Dermis blood vessel endothelial cell (primary cell): ENCODE data around the gene DENND5A. TPM values are rescaled to one million over a fixed set of nuclear protein-coding genes. Genes with fewer than 3 reads are reported as not detected.
"Not testable (repeated sequence)": the region's sequence is repeated elsewhere in the genome, so short reads cannot be mapped to it uniquely, and the experiment has no call there.

Experiments used
- DNase-seq: peaks from one replicate; pipeline ENCODE4 v3.0.0; 2010
- total RNA-seq: library from RNA; depleted of rRNA; stranded (reverse); fragments of >200 nt; gene quantifications from 2 replicates; pipeline ENCODE4 v1.2.3, GENCODE V29; 2014

DENND5A gene
- total RNA-seq, 1 donor from 2014 or later = 146 TPM

DNA sequence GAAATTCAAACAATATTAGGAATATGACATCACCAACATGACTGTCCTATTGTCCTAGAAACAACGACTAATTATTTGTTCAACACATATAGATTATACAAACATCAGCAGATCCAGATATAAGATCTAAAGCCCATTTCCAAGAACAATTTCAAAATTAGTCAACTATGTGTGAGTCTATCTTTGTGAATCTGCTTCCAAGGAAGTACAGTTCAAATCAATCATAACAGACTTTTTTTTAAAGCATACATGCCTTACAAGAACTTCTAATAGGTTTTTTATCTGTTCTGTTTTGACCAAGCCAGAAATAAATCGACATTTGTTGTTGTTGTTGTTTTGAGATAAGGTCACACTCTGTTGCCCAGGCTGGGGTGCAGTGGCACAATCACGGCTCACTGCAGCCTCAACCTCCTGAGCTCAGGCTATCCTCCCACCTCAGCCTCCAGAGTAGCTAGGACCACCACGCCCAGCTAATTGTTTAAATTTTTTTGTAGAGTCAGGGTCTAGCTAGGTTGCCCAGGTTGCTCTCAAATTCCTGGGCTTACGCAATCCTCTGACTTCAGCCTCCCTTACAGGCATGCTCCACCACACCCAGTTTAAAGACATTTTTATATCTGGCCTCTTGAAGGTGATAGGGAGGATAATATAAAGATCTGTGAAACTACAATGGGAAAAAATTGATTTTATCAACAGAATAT is 54.8 kb downstream of the DENND5A start:
- no peak for DNase-seq

GRCh38 chr11:9209604-9210003 is 55.5 kb downstream of the DENND5A start:
- DNase-seq = not testable (repeated sequence)

GRCh38 chr11:9208726-9209501 is 56.2 kb downstream of the DENND5A start:
- DNase-seq = no peak

DNA sequence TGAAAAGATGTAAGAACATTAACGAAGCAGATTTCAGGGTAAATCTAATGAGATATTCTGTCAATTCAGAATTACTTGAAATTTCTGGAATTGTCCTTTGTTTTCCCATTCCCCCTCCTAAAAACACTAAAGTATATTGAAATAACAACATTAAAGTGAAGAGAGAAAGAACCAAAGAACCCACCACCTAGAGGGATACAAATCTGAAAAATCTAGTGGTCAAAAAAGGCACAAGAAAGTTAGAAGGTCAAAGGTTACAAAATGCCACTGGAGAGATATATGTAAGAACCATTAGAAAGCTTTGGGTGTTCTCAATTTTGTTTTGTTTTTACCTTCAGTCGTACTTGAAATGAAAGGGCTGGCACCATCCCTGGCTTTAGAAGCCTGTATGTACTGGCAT is 57.9 kb downstream of the DENND5A start:
- DNase-seq = no peak

GRCh38 chr11:9206496-9206895 is 58.7 kb downstream of the DENND5A start:
- DNase-seq = no peak

- peak; percentile 34 for DNase-seq
Observed at GRCh38 chr11:9203691-9204311, 61.3 kb downstream of the DENND5A start.

DNA sequence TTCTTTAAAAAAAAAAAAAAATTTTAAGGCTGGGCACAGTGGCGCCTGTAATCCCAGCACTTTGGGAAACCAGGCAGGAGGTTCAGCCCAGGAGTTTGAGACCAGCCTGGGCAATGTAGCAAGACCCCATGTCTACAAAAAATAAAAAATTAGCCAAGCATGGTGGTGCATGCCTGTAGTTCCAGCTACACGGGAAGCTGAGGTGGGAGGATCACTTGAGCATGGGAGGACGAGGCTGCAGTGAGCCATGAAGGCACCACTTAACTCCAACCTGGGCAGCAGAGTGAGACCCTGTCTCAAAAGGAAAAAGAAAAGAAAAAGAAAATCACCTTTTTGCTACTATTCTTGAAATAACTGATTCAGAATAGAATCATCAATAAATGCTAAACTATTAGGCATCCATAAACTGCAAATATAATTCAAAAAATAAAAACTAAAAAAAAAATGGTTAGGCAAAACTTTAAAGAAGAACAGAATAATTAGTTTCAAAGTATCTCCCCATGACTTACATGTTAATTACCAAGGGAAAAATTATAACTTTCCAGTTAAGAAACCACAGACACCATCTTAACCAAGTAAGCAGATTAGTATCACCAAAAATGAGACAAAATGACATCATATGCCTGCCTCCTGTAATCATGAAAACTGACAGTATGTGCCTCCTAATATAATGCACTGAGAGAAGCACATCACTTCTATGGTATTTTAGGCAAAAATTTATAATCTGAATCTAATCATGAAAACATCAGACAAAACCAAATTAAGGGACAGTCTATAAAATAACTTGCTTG is 63.6 kb downstream of the DENND5A start:
- no peak for DNase-seq

DNA sequence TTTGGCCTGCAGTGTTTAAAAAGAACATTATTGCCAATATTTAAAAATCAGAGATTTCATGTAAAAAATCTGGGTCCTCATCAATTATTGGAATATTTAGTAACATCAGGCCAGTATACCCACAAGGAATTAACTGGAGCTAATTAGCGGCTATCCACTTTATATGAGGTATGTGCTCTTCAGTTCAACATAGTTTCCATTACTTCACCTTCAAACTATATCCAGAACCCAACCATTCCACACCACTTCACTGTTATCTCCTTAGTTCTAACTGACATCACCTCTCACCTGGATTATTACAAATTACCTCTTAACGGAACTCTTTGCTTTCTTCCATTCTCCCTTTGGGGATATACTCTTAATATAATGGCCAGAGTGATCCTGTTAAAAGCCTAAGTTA is 64.7 kb downstream of the DENND5A start:
- no peak for DNase-seq

DNA sequence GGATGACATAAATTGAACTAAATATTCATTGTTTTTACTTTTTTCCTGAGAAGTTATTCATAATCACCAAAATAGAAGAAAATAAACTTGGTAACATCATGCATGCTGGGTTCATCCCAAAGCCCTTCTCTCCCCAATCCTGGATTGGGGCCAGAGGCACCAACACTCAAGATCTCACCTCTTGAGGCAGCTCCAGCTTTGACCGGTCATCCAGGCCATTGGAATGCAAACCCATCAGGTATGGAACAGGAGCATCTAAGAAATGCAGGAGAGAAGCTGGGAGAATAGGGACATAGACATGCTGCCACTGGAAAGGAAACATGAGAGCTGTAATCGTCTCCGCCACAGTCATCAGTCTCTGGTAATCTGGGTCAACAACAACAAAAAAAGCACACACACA is 71.8 kb downstream of the DENND5A start:
- no peak for DNase-seq

DNA sequence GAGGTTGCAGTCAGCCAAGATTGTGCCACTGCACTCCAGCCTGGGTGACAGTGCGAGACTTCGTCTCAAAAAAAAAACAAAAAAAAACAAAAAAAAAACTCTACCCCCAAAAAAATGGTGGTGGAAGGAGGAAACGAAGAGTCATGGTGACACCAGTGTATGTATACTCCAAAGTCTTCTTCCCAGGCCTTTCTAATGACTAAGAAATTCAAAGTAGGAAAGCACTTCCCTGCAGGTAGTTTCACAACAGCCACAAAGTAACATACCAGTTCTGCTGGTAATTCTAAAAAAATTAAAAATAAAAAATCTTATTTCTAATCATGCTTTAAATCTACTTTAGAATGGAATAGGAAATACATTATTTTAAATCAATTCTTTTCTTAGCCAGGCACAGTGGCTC is 72.6 kb downstream of the DENND5A start:
- no peak for DNase-seq

- not testable (repeated sequence) for DNase-seq
Observed at GRCh38 chr11:9190326-9191016, 74.7 kb downstream of the DENND5A start.

GRCh38 chr11:9188860-9189259 is 76.3 kb downstream of the DENND5A start:
- not testable (repeated sequence) for DNase-seq

DNA sequence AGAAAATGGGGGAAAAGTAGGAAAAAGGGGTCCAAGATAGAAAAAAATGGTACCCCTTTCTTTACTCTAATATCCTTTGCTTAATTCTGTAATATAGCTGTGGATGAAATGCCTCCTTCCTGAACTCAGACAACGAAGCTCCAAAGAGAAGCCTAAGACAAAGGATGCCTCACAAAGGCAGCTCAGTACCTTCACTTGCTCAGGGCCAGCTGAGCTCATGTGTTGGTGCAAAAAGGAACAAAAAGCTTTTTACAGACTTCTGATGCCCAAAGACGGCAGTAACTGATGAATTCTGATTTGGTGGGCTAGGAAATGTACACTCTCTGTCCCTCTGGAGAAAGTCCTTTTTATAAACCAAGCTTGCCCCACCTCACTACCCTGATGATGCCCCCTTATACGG is 77.5 kb downstream of the DENND5A start:
- no peak for DNase-seq

GRCh38 chr11:9184516-9184915 is 80.6 kb downstream of the DENND5A start:
- no peak for DNase-seq

DNA sequence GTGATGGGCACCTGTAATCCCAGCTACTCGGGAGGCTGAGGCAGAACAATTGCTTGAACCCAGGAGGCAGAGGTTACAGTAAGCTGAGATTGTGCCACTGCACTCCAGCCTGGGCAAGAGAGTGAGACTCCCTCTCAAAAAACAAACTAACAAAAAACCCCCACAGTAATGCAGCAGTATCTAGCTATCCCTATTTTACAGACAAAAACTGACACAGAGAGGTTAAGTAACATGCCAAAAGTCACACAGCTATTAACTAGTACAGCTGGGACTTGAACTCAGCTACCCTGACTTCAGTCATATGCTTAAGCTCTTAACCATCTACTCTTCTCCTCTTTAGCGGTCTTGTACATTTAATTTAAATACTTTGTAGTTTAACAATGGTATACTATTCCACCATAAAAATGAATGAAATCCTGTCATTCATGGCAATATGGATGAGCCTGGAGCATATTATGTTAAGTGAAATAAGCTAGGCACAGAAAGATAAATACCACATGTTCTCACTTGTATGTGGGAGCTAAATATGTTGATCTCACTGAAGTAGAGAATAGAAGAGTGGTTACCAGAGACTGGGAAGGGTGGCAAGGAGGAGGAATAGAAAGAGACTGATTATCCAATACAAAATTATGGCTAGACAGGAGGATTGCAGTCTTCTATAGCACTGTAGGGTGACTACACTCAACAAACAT is 82.8 kb downstream of the DENND5A start:
- DNase-seq = no peak

GRCh38 chr11:9180784-9181183 is 84.4 kb downstream of the DENND5A start:
- DNase-seq = peak; percentile 85

GRCh38 chr11:9179141-9179540 is 86.0 kb downstream of the DENND5A start:
- DNase-seq = no peak

DNA sequence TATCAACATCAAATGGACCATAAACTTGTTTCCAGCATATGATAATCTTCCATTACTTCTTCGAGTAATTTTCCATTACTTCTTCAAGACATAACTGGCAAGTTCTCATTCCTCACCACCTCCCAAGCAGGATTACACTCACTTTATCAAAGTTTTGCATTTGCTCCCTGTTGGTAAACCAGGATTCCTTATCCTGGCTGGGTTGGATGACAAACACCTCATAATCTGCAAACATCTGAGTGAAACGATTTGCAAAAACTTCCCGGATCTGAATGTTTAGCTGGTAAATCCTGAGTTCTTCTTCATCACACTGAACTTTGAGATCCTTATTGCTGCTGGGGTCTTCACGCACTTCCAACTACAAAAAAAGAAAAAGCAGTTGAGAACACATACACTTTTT is 86.4 kb downstream of the DENND5A start:
- no peak for DNase-seq

DNA sequence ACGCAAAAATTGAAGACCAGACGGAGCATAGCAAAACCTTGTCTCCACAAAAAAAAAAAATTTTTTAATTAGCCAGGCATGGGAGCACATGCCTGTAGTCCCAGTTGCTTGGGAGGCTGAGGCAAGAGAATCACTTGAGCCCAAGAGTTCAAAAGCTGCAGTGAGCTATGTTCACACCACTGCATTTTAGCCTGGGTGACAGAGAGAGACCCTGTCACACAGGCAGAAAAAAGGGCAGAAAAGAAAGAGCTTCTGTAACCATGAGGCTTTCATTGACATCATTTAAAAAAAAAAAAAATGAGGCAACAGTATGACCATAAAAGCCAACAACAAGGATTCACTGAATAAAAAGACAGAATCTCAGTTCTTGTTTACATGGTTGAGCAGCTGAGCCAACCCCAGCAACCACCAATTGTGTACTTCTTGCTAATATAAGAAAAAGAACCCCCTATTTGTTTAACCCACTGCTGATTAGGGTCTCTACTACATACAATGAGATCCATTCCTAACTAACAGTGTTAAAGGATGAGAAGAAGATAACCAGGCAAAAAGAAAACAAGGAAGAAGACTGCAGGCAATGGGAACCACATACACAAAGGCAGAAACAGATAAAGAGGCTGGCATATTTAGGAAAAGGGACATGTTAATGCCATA is 87.6 kb downstream of the DENND5A start:
- DNase-seq = no peak

DNA sequence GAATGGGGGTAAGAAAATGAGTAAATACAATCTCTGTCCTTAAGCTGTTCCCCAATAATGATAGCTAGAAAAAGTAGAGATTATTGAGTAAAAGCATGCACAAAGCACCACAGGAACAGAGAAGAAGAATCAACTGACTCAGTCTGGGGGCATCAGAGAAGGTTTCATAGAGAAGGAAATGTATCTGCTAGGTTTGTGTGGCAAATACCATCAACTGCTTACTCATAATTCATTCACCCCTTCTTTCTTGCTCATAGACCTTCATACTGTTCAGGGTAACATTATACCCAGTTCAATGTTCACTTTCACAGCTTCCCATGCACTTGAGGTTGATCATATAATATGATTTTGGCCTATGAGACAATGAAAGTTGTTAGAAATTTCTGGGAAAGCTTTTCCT is 88.6 kb downstream of the DENND5A start:
- DNase-seq = no peak

DNA sequence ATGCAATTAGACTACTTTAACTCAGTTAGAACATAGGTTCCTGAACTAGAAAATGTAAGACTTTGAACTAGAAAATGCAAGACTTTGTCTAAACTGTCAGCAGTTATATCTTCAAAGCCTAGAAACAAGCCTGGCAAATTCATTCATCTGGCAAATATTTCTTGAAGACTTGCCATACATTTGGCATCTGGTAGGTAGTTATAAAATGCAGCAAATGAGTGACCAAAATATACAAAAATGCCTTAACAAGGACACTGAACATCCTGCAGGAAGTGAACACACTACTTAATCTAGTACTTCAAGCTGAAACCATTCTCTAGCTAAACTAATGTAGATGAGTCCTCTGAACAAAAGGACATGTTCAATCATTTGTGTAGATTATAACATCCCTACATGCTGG is 89.0 kb downstream of the DENND5A start:
- DNase-seq = no peak
